Chondrocyte (in vitro differentiated cells): Measurements from ENCODE around the gene SCD5. TPM values are rescaled to one million over a fixed set of nuclear protein-coding genes. Genes with fewer than 3 reads are reported as not detected.

Experiments
- DNase-seq: peaks from one replicate; pipeline ENCODE4 v3.0.0; 2021; ENCODE audit warnings: mixed read lengths, low spot score
- H3K27ac Mint-ChIP-seq: one replicate; pipeline ENCODE4 v1.8.0; 2021; ENCODE audit warnings: mild to moderate bottlenecking, moderate library complexity, mixed read lengths; ENCODE audit not compliant: unreplicated experiment
- H3K27me3 Mint-ChIP-seq: 2 replicates; pipeline ENCODE4 v1.8.0; 2021; ENCODE audit warnings: low read depth, mixed read lengths
- H3K36me3 Mint-ChIP-seq: 2 replicates; pipeline ENCODE4 v1.8.0; 2021; ENCODE audit warnings: low read depth, mixed read lengths
- H3K4me1 Mint-ChIP-seq: 2 replicates; pipeline ENCODE4 v1.8.0; 2021; ENCODE audit warnings: low read depth, mild to moderate bottlenecking, mixed read lengths
- H3K4me3 Mint-ChIP-seq: one replicate; pipeline ENCODE4 v1.8.0; 2021; ENCODE audit warnings: mild to moderate bottlenecking, moderate library complexity, mixed read lengths; ENCODE audit not compliant: unreplicated experiment
- H3K9me3 Mint-ChIP-seq: 2 replicates; pipeline ENCODE4 v1.8.0; 2021; ENCODE audit warnings: low read depth, mixed read lengths
- CTCF ChIP-seq: fragments of 200-600 bp; sonication (generic); IDR thresholded peaks from 2 replicates; pipeline ENCODE4 v1.5.0; 2021; ENCODE audit warnings: antibody characterized with exemption, mild to moderate bottlenecking, moderate library complexity
- total RNA-seq: library from RNA; stranded (reverse); gene quantifications from 3 replicates; pipeline ENCODE4 v1.2.1, GENCODE V29; 2021

The SCD5 gene
- total RNA-seq, 1 donor from 2014 or later = 22.6 TPM

- TF ChIP-seq CTCF = no peak
- peaks cover 7% of the 10 kb centered on the region for H3K36me3 Mint-ChIP-seq
- H3K27me3 Mint-ChIP-seq = no peaks in the 10 kb centered on the region
- no peak overlapping the region for H3K27ac Mint-ChIP-seq
- H3K4me3 Mint-ChIP-seq = no peak overlapping the region
- no peak for DNase-seq
- peaks cover 5% of the 10 kb centered on the region for H3K4me1 Mint-ChIP-seq
- H3K9me3 Mint-ChIP-seq = no peaks in the 10 kb centered on the region
Observed at GRCh38 chr4:82705169-82705927, 93.2 kb downstream of the SCD5 start.

- Mint-ChIP-seq H3K27me3 (no peaks in the 10 kb centered on the region), H3K36me3 (peaks cover 9% of the 10 kb centered on the region), H3K4me1 (peaks cover 5% of the 10 kb centered on the region), H3K27ac (no peak overlapping the region), H3K4me3 (no peak overlapping the region), H3K9me3 (peaks cover 2% of the 10 kb centered on the region)
- no peak for DNase-seq
- no peak for TF ChIP-seq CTCF
Observed at GRCh38 chr4:82704156-82704555, 94.4 kb downstream of the SCD5 start.

GRCh38 chr4:82698412-82698811 is 100.2 kb downstream of the SCD5 start:
- TF ChIP-seq CTCF = no peak

GRCh38 chr4:82697561-82697960 is 101.0 kb downstream of the SCD5 start:
- no peak for TF ChIP-seq CTCF
- no peak overlapping the region for H3K4me3 Mint-ChIP-seq
- peaks cover 2% of the 10 kb centered on the region for H3K9me3 Mint-ChIP-seq
- H3K27me3 Mint-ChIP-seq = no peaks in the 10 kb centered on the region
- H3K4me1 Mint-ChIP-seq = peaks cover 2% of the 10 kb centered on the region
- no peak overlapping the region for H3K27ac Mint-ChIP-seq
- H3K36me3 Mint-ChIP-seq = peaks cover 11% of the 10 kb centered on the region
- no peak for DNase-seq

More at GRCh38 chr4:82698412-82698811, 100.2 kb downstream of the SCD5 start:
- Mint-ChIP-seq H3K4me3 (no peak overlapping the region), H3K27me3 (no peaks in the 10 kb centered on the region), H3K36me3 (peaks cover 11% of the 10 kb centered on the region), H3K4me1 (peaks cover 2% of the 10 kb centered on the region), H3K9me3 (peaks cover 2% of the 10 kb centered on the region), H3K27ac (no peak overlapping the region)
- no peak for DNase-seq

- TF ChIP-seq CTCF = no peak
- Mint-ChIP-seq H3K27me3 (no peaks in the 10 kb centered on the region), H3K27ac (no peak overlapping the region), H3K9me3 (peaks cover 2% of the 10 kb centered on the region), H3K36me3 (peaks cover 9% of the 10 kb centered on the region), H3K4me3 (no peak overlapping the region), H3K4me1 (peaks cover 8% of the 10 kb centered on the region)
- DNase-seq = no peak
Observed at GRCh38 chr4:82696117-82696860, 102.3 kb downstream of the SCD5 start.
